ENCODE data around the gene ABCB7.

DNA sequence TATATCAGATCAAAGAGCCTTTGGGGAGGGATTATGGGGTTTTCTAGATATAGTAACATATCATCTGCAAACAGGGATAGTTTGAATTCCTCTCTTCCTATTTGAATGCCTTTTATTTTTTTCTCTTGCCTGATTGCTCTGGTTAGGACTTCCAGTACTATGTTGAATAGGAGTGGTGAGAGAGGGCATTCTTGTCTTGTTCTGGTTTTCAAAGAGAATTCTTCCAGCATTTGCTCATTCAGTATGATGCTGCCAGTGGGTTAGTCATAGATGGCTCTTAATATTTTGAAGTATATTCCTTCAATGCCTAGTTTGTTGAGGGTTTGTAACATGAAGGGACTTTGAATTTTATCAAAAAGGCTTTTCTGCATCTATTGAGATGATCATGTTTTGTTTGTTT, 25.6 kb upstream of the ABCB7 start:
- TF ChIP-seq, protein P1, sequence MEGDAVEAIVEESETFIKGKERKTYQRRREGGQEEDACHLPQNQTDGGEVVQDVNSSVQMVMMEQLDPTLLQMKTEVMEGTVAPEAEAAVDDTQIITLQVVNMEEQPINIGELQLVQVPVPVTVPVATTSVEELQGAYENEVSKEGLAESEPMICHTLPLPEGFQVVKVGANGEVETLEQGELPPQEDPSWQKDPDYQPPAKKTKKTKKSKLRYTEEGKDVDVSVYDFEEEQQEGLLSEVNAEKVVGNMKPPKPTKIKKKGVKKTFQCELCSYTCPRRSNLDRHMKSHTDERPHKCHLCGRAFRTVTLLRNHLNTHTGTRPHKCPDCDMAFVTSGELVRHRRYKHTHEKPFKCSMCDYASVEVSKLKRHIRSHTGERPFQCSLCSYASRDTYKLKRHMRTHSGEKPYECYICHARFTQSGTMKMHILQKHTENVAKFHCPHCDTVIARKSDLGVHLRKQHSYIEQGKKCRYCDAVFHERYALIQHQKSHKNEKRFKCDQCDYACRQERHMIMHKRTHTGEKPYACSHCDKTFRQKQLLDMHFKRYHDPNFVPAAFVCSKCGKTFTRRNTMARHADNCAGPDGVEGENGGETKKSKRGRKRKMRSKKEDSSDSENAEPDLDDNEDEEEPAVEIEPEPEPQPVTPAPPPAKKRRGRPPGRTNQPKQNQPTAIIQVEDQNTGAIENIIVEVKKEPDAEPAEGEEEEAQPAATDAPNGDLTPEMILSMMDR (conservative IDR thresholded peaks at IDR 0.05; ENCODE audit: low read depth in 2 of 2): no peak
- TF ChIP-seq EZH2phosphoT487 (IDR thresholded peaks at IDR 0.05; ENCODE audit: unreplicated experiment): no peak
- TF ChIP-seq REST (IDR thresholded peaks at IDR 0.05; ENCODE audit: unreplicated experiment): no peak
- no peak for TF ChIP-seq POLR2AphosphoS5 (IDR thresholded peaks at IDR 0.05; ENCODE audit: low read depth)
- TF ChIP-seq JUNB (IDR thresholded peaks at IDR 0.05; ENCODE audit: unreplicated experiment): no peak
- no peak for TF ChIP-seq EZH2 (IDR thresholded peaks at IDR 0.05; ENCODE audit: low read depth, unreplicated experiment)
- no peak for TF ChIP-seq NANOG (IDR thresholded peaks at IDR 0.05; ENCODE audit: borderline replicate concordance)
- TF ChIP-seq CREB1 (CRISPR knock-in tag; IDR thresholded peaks at IDR 0.05; ENCODE audit: low read depth): no peak
- TF ChIP-seq, protein P2, sequence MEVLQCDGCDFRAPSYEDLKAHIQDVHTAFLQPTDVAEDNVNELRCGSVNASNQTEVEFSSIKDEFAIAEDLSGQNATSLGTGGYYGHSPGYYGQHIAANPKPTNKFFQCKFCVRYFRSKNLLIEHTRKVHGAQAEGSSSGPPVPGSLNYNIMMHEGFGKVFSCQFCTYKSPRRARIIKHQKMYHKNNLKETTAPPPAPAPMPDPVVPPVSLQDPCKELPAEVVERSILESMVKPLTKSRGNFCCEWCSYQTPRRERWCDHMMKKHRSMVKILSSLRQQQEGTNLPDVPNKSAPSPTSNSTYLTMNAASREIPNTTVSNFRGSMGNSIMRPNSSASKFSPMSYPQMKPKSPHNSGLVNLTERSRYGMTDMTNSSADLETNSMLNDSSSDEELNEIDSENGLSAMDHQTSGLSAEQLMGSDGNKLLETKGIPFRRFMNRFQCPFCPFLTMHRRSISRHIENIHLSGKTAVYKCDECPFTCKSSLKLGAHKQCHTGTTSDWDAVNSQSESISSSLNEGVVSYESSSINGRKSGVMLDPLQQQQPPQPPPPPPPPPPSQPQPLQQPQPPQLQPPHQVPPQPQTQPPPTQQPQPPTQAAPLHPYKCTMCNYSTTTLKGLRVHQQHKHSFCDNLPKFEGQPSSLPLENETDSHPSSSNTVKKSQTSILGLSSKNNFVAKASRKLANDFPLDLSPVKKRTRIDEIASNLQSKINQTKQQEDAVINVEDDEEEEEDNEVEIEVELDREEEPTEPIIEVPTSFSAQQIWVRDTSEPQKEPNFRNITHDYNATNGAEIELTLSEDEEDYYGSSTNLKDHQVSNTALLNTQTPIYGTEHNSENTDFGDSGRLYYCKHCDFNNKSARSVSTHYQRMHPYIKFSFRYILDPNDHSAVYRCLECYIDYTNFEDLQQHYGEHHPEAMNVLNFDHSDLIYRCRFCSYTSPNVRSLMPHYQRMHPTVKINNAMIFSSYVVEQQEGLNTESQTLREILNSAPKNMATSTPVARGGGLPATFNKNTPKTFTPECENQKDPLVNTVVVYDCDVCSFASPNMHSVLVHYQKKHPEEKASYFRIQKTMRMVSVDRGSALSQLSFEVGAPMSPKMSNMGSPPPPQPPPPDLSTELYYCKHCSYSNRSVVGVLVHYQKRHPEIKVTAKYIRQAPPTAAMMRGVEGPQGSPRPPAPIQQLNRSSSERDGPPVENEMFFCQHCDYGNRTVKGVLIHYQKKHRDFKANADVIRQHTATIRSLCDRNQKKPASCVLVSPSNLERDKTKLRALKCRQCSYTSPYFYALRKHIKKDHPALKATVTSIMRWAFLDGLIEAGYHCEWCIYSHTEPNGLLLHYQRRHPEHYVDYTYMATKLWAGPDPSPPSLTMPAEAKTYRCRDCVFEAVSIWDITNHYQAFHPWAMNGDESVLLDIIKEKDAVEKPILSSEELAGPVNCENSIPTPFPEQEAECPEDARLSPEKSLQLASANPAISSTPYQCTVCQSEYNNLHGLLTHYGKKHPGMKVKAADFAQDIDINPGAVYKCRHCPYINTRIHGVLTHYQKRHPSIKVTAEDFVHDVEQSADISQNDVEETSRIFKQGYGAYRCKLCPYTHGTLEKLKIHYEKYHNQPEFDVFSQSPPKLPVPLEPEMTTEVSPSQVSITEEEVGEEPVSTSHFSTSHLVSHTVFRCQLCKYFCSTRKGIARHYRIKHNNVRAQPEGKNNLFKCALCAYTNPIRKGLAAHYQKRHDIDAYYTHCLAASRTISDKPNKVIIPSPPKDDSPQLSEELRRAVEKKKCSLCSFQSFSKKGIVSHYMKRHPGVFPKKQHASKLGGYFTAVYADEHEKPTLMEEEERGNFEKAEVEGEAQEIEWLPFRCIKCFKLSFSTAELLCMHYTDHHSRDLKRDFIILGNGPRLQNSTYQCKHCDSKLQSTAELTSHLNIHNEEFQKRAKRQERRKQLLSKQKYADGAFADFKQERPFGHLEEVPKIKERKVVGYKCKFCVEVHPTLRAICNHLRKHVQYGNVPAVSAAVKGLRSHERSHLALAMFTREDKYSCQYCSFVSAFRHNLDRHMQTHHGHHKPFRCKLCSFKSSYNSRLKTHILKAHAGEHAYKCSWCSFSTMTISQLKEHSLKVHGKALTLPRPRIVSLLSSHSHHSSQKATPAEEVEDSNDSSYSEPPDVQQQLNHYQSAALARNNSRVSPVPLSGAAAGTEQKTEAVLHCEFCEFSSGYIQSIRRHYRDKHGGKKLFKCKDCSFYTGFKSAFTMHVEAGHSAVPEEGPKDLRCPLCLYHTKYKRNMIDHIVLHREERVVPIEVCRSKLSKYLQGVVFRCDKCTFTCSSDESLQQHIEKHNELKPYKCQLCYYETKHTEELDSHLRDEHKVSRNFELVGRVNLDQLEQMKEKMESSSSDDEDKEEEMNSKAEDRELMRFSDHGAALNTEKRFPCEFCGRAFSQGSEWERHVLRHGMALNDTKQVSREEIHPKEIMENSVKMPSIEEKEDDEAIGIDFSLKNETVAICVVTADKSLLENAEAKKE (CRISPR knock-in tag; IDR thresholded peaks at IDR 0.05): no peak
- TF ChIP-seq ZNF114 (CRISPR knock-in tag; IDR thresholded peaks at IDR 0.05): no peak
- TF ChIP-seq ETS1 (IDR thresholded peaks at IDR 0.05): no peak
